Fibroblast of mammary gland (primary cell): ENCODE results near the gene UPP2.

Experiments used
- DNase-seq: peaks from one replicate; pipeline ENCODE4 v3.0.0-alpha.2; 2010; ENCODE audit warnings: low read depth
- H3K4me3 ChIP-seq: 2 replicates; pipeline ENCODE4 v1.5.1; 2011; ENCODE audit warnings: low read depth, mild to moderate bottlenecking, low read length, moderate library complexity; ENCODE audit not compliant: control insufficient read depth
- CTCF ChIP-seq: conservative IDR thresholded peaks from 2 replicates; pipeline ENCODE4 v1.5.1; 2011; ENCODE audit warnings: low read depth, low read length, inconsistent platforms; ENCODE audit not compliant: control insufficient read depth, insufficient read depth

Gene UPP2

DNA sequence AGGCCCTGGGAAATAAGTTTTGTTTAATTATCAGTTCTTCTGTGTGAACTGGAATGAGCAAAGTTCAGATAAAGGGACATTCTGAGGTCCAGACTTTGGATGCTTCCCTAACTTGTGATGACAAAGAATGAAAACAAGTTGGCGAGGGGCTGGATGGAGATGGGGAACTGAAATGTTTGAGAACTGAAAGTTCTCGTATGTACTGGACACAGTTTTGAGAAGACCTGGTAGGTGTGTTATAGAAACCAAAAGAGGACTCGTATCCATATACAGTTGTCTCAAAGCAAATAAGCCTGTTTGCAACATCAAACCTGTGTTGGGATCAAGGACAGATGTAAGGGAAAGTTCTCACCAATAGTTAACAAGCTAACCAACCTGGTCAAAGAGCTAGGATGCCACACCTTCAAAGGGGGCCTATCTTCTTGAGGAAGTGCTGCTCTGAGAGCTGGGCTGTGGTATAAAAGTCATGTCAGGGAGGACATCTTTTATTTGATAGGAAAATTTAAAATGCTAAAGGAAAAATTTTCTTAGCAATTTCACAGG, at the start of gene UPP2:
TSS of gene UPP2 (plus strand) at position 493 of the 543 bp plus-strand sequence. CDS start 188 bp downstream, outside the sequence.
- no peak within 1 kb of the TSS for H3K4me3 ChIP-seq
- TF ChIP-seq CTCF: no peak
- DNase-seq: no peak

DNA sequence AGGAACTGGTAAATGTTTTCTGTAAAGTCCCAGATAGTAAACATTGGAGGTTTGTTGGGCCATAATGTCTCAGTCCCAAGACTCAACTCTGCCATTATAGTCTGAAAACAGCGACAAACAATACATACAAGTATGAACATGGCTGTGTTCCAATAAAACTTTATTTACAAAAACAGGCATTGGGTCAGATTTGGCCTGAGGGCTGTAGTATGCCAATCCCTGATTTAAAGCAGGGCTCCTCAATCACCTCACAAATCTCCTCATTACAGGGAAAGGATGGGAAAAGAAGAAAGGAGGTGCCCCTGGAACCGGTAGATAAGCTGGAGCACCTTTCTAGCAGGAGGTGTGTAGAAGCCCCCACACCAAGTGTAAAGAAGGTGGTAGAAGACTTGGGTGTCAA, 48.9 kb upstream of the UPP2 start:
- H3K4me3 ChIP-seq: no peak overlapping the region
- no peak for TF ChIP-seq CTCF

DNA sequence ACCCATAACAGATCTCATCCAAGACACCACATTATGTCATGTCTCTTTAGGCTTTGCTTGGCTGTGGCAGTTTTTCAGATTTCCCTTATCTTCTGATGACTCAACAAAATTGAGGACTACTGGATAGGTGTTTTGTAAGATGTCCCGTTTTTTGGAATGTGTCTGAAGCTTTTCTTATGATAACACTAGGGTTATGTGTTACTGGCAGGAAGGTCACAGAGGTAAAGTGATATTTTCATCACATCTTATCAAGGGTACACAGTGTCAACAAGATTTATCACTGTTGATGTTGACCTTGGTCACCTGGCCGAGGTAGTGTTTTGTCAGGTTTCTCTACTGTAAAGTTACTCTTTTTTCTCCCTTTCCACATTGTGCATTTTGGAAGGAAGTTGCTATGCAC, 44.8 kb upstream of the UPP2 start:
- no peak overlapping the region for H3K4me3 ChIP-seq
- TF ChIP-seq CTCF: no peak
- DNase-seq: no peak

More for the DNA sequence above, 48.9 kb upstream of the UPP2 start:
- DNase-seq: no peak

GRCh38 chr2:158060160-158060834, 41.4 kb upstream of the UPP2 start:
- TF ChIP-seq CTCF: no peak
- no peak for DNase-seq

GRCh38 chr2:158060835-158061435, 40.7 kb upstream of the UPP2 start:
- H3K4me3 ChIP-seq: no peak overlapping the region
- no peak for TF ChIP-seq CTCF
- peak; percentile 29 for DNase-seq

More at GRCh38 chr2:158060160-158060834, 41.4 kb upstream of the UPP2 start:
- H3K4me3 ChIP-seq: no peak overlapping the region

GRCh38 chr2:158061763-158062162, 39.9 kb upstream of the UPP2 start:
- H3K4me3 ChIP-seq: no peak overlapping the region
- DNase-seq: no peak
- TF ChIP-seq CTCF: no peak
